H9 (cell line): ENCODE measurements around the gene SPINK7. TPM values are rescaled to one million over a fixed set of nuclear protein-coding genes. Genes with fewer than 3 reads are reported as not detected.

ENCODE experiments used
- DNase-seq: peaks from one replicate; pipeline ENCODE4 v3.0.0-alpha.2; 2017
- H2AFZ ChIP-seq: one replicate; pipeline ENCODE4 v1.6.1; 2013; ENCODE audit warnings: mild to moderate bottlenecking, low read length, control low read depth, moderate library complexity
- H2AK5ac ChIP-seq: 2 replicates; pipeline ENCODE4 v1.6.1; 2013; ENCODE audit warnings: low read length, control low read depth, mixed read lengths; ENCODE audit not compliant: insufficient read length
- H2BK120ac ChIP-seq: one replicate; pipeline ENCODE4 v1.6.1; 2013; ENCODE audit warnings: low read depth, mild to moderate bottlenecking, low read length, control low read depth, inconsistent platforms; ENCODE audit not compliant: poor library complexity, severe bottlenecking
- H2BK12ac ChIP-seq: 2 replicates; pipeline ENCODE4 v1.6.1; 2013; ENCODE audit warnings: low read length, control low read depth, mixed read lengths, low read depth; ENCODE audit not compliant: insufficient read length
- H2BK15ac ChIP-seq: 2 replicates; pipeline ENCODE4 v1.6.1; 2013; ENCODE audit warnings: low read depth, low read length, control low read depth
- H2BK20ac ChIP-seq: one replicate; pipeline ENCODE4 v1.6.1; 2013; ENCODE audit warnings: low read depth, mild to moderate bottlenecking, low read length, control low read depth, inconsistent platforms; ENCODE audit not compliant: poor library complexity, severe bottlenecking
- H2BK5ac ChIP-seq: 2 replicates; pipeline ENCODE4 v1.6.1; 2013; ENCODE audit warnings: low read length, control low read depth, mixed read lengths; ENCODE audit not compliant: insufficient read length
- H3K14ac ChIP-seq: 2 replicates; pipeline ENCODE4 v1.6.1; 2013; ENCODE audit warnings: low read length, control low read depth; ENCODE audit not compliant: insufficient read depth
- H3K18ac ChIP-seq: 2 replicates; pipeline ENCODE4 v1.6.1; 2013; ENCODE audit warnings: low read depth, mild to moderate bottlenecking, mixed read lengths, low read length, control low read depth; ENCODE audit not compliant: insufficient read length
- H3K23ac ChIP-seq: 2 replicates; pipeline ENCODE4 v1.6.1; 2013; ENCODE audit warnings: low read length, control low read depth, mixed read lengths, low read depth; ENCODE audit not compliant: insufficient read length
- H3K23me2 ChIP-seq: 2 replicates; pipeline ENCODE4 v1.6.1; 2013; ENCODE audit warnings: low read depth, mild to moderate bottlenecking, mixed read lengths, low read length, control low read depth; ENCODE audit not compliant: insufficient read length, poor library complexity, severe bottlenecking
- H3K27ac ChIP-seq: 2 replicates; pipeline ENCODE4 v1.5.1; 2013; ENCODE audit warnings: low read length, control low read depth, mixed read lengths, low read depth; ENCODE audit not compliant: insufficient read length
- H3K27me3 ChIP-seq: 2 replicates; pipeline ENCODE4 v1.6.1; 2013; ENCODE audit warnings: low read length, control low read depth, inconsistent platforms; ENCODE audit not compliant: insufficient read depth
- H3K4ac ChIP-seq: 2 replicates; pipeline ENCODE4 v1.6.1; 2013; ENCODE audit warnings: low read depth, mild to moderate bottlenecking, control low read depth, inconsistent platforms, low read length, moderate library complexity
- H3K4me1 ChIP-seq: 2 replicates; pipeline ENCODE4 v1.6.1; 2013; ENCODE audit warnings: low read length, control low read depth, inconsistent platforms; ENCODE audit not compliant: insufficient read depth
- H3K4me2 ChIP-seq: 2 replicates; pipeline ENCODE4 v1.6.1; 2013; ENCODE audit warnings: low read length, control low read depth, mixed read lengths; ENCODE audit not compliant: insufficient read length, insufficient read depth
- H3K56ac ChIP-seq: 2 replicates; pipeline ENCODE4 v1.6.1; 2013; ENCODE audit warnings: low read depth, mild to moderate bottlenecking, mixed read lengths, low read length, control low read depth; ENCODE audit not compliant: insufficient read length
- H3K79me1 ChIP-seq: 2 replicates; pipeline ENCODE4 v1.6.1; 2013; ENCODE audit warnings: low read depth, mild to moderate bottlenecking, moderate library complexity, low read length, control low read depth, inconsistent platforms; ENCODE audit not compliant: insufficient read depth, poor library complexity, severe bottlenecking
- H3K79me2 ChIP-seq: 2 replicates; pipeline ENCODE4 v1.6.1; 2013; ENCODE audit warnings: low read length, control low read depth, inconsistent platforms; ENCODE audit not compliant: insufficient read depth
- H3K9ac ChIP-seq: 2 replicates; pipeline ENCODE4 v1.6.1; 2013; ENCODE audit warnings: low read length, control low read depth, mixed read lengths; ENCODE audit not compliant: insufficient read length; ENCODE audit errors: extremely low read depth
- H3K9me3 ChIP-seq: one replicate; pipeline ENCODE4 v1.6.1; 2013; ENCODE audit warnings: low read depth, low read length, inconsistent platforms; ENCODE audit not compliant: control insufficient read depth
- H3T11ph ChIP-seq: one replicate; pipeline ENCODE4 v1.6.1; 2013; ENCODE audit warnings: mild to moderate bottlenecking, low read length, control low read depth, inconsistent platforms
- H4K20me1 ChIP-seq: one replicate; pipeline ENCODE4 v1.6.1; 2013; ENCODE audit not compliant: control insufficient read depth, insufficient read length, insufficient read depth
- H4K5ac ChIP-seq: 2 replicates; pipeline ENCODE4 v1.6.1; 2013; ENCODE audit warnings: low read depth, mild to moderate bottlenecking, mixed read lengths, low read length, control low read depth; ENCODE audit not compliant: insufficient read length
- H4K8ac ChIP-seq: replicated peaks from 2 replicates; pipeline ENCODE4 v1.6.1; 2013; ENCODE audit warnings: low read length, control low read depth, mixed read lengths, low read depth; ENCODE audit not compliant: insufficient read length
- H4K91ac ChIP-seq: 2 replicates; pipeline ENCODE4 v1.6.1; 2013; ENCODE audit warnings: low read depth, mild to moderate bottlenecking, moderate library complexity, mixed read lengths, low read length, control low read depth; ENCODE audit not compliant: insufficient read length
- H3K27ac Mint-ChIP-seq, 3 experiments: 2 replicates in 2 of 3; 3 replicates in 1 of 3; pipeline ENCODE4 v1.8.0; 2020 to 2021; ENCODE audit warnings: mixed read lengths in 3 of 3, mild to moderate bottlenecking in 1 of 3, moderate library complexity in 1 of 3
- H3K27me3 Mint-ChIP-seq: 2 replicates; pipeline ENCODE4 v1.8.0; 2021; ENCODE audit warnings: low read depth, mild to moderate bottlenecking, moderate library complexity, mixed read lengths
- H3K36me3 Mint-ChIP-seq, 3 experiments: 2 replicates in 2 of 3; 3 replicates in 1 of 3; pipeline ENCODE4 v1.8.0; 2020 to 2021; ENCODE audit warnings: low read depth in 3 of 3, mixed read lengths in 3 of 3; ENCODE audit not compliant: insufficient read depth in 1 of 3
- H3K4me1 Mint-ChIP-seq, 2 experiments: 2 replicates each; pipeline ENCODE4 v1.8.0; 2020; ENCODE audit warnings: mixed read lengths in 2 of 2
- H3K4me3 Mint-ChIP-seq, 2 experiments: 2 replicates in 1 of 2; 3 replicates in 1 of 2; pipeline ENCODE4 v1.8.0; 2020 to 2021; ENCODE audit warnings: mild to moderate bottlenecking in 2 of 2, mixed read lengths in 2 of 2, moderate library complexity in 1 of 2
- H3K9me3 Mint-ChIP-seq, 2 experiments: 2 replicates in 1 of 2; 3 replicates in 1 of 2; pipeline ENCODE4 v1.8.0; 2020; ENCODE audit warnings: mild to moderate bottlenecking in 2 of 2, mixed read lengths in 2 of 2, moderate library complexity in 1 of 2
- CTCF ChIP-seq: fragments of 200-600 bp; sonication (generic); conservative IDR thresholded peaks from 3 replicates; pipeline ENCODE4 v1.8.0; 2021; ENCODE audit warnings: antibody characterized with exemption, mild to moderate bottlenecking
- WGBS: extraction: QIAGEN DNeasy Blood & Tissue Kit; methylation state at CpG from one replicate; pipeline ENCODE4 v1.1.7; 2013; ENCODE audit warnings: missing lambda C conversion rate, low lambda C conversion rate, mixed read lengths; ENCODE audit not compliant: insufficient read length; ENCODE audit errors: extremely low coverage; 5-methylcytosine and 5-hydroxymethylcytosine counted together
- total RNA-seq: library from RNA; stranded (reverse); gene quantifications from 2 replicates; pipeline ENCODE4 v1.2.1, GENCODE V29; 2021

SPINK7 gene
- total RNA-seq, 1 experiment from 2014 or later = not detected

GRCh38 chr5:148267962-148268361 is 44.3 kb upstream of the SPINK7 start:
- Histone ChIP-seq H3K56ac (no peak overlapping the region), H4K5ac (no peak overlapping the region), H2AFZ (no peak overlapping the region), H3K9ac (no peak overlapping the region), H3K79me1 (no peaks in the 10 kb centered on the region), H3T11ph (no peak overlapping the region), H3K9me3 (no peaks in the 10 kb centered on the region), H3K4me2 (no peak overlapping the region), H3K27me3 (no peaks in the 10 kb centered on the region), H3K27ac (no peak overlapping the region), H2BK12ac (no peak overlapping the region), H3K4me1 (no peaks in the 10 kb centered on the region), H3K23ac (no peak overlapping the region), H4K8ac (no peak overlapping the region), H3K18ac (no peak overlapping the region), H2BK15ac (no peak overlapping the region), H4K20me1 (no peaks in the 10 kb centered on the region), H2BK20ac (no peak overlapping the region), H3K4ac (no peak overlapping the region), H2BK5ac (no peak overlapping the region), H2AK5ac (no peak overlapping the region), H3K79me2 (no peaks in the 10 kb centered on the region), H4K91ac (no peak overlapping the region), H3K14ac (no peak overlapping the region), H3K23me2 (no peaks in the 10 kb centered on the region), H2BK120ac (no peak overlapping the region)
- no peak overlapping the region for H3K4me3 Mint-ChIP-seq
- H3K27ac Mint-ChIP-seq = no peak overlapping the region
- no peaks in the 10 kb centered on the region for H3K27me3 Mint-ChIP-seq
- peaks cover 0 to 4% of the 10 kb centered on the region in 2 experiments; a peak in 3 of 5 replicates for H3K9me3 Mint-ChIP-seq
- DNase-seq = no peak
- H3K4me1 Mint-ChIP-seq = no peaks in the 10 kb centered on the region
- no peaks in the 10 kb centered on the region for H3K36me3 Mint-ChIP-seq
- no peak for TF ChIP-seq CTCF
- WGBS = no CpG with 5 or more reads among the region's 3 CpGs
